Trophoblast cell (in vitro differentiated cells and primary cell): Measurements from ENCODE around the gene MRPL11.

Source experiments
- DNase-seq, 2 donors: peaks; one replicate each; pipeline ENCODE4 v3.0.0-alpha.2; 2016
- H2AFZ ChIP-seq: 2 replicates; pipeline ENCODE4 v1.6.1; 2013; ENCODE audit warnings: low read length, moderate library complexity, mild to moderate bottlenecking; ENCODE audit not compliant: insufficient read depth, poor library complexity
- H2AK5ac ChIP-seq: 2 replicates; pipeline ENCODE4 v1.6.1; 2013; ENCODE audit warnings: mild to moderate bottlenecking, low read length
- H2BK120ac ChIP-seq: 2 replicates; pipeline ENCODE4 v1.6.1; 2013; ENCODE audit warnings: low read length, mild to moderate bottlenecking, moderate library complexity; ENCODE audit not compliant: insufficient read depth, poor library complexity
- H2BK12ac ChIP-seq: 2 replicates; pipeline ENCODE4 v1.6.1; 2013; ENCODE audit warnings: mild to moderate bottlenecking, low read length, moderate library complexity
- H2BK5ac ChIP-seq: 2 replicates; pipeline ENCODE4 v1.6.1; 2013; ENCODE audit warnings: low read length, low read depth, moderate library complexity, mild to moderate bottlenecking; ENCODE audit not compliant: poor library complexity
- H3K14ac ChIP-seq: 2 replicates; pipeline ENCODE4 v1.6.1; 2013; ENCODE audit warnings: mild to moderate bottlenecking, low read length
- H3K18ac ChIP-seq: 2 replicates; pipeline ENCODE4 v1.6.1; 2013; ENCODE audit warnings: mild to moderate bottlenecking, low read length
- H3K23ac ChIP-seq: 2 replicates; pipeline ENCODE4 v1.6.1; 2013; ENCODE audit warnings: low read length
- H3K27ac ChIP-seq: 2 replicates; pipeline ENCODE4 v1.5.1; 2013; ENCODE audit warnings: low read depth, mild to moderate bottlenecking, inconsistent platforms, low read length, moderate library complexity
- H3K27me3 ChIP-seq: 2 replicates; pipeline ENCODE4 v1.6.1; 2013; ENCODE audit warnings: inconsistent platforms, mild to moderate bottlenecking, low read length, moderate library complexity; ENCODE audit not compliant: insufficient read depth
- H3K36me3 ChIP-seq, 2 experiments: 1 replicate in 1 of 2; 2 replicates in 1 of 2; pipeline ENCODE4 v1.6.1; 2013; ENCODE audit warnings: low read length in 2 of 2, mild to moderate bottlenecking in 2 of 2, moderate library complexity in 1 of 2; ENCODE audit not compliant: insufficient read depth in 2 of 2, control insufficient read depth in 1 of 2
- H3K4ac ChIP-seq: 2 replicates; pipeline ENCODE4 v1.6.1; 2013; ENCODE audit warnings: low read depth, mild to moderate bottlenecking, low read length, moderate library complexity
- H3K4me1 ChIP-seq, 2 experiments: 1 replicate in 1 of 2; 2 replicates in 1 of 2; pipeline ENCODE4 v1.6.1; 2013; ENCODE audit warnings: low read length in 2 of 2, mild to moderate bottlenecking in 2 of 2, moderate library complexity in 1 of 2; ENCODE audit not compliant: insufficient read depth in 2 of 2, control insufficient read depth in 1 of 2
- H3K4me2 ChIP-seq: 2 replicates; pipeline ENCODE4 v1.6.1; 2013; ENCODE audit warnings: inconsistent platforms, mild to moderate bottlenecking, low read length, moderate library complexity
- H3K4me3 ChIP-seq: 2 replicates; pipeline ENCODE4 v1.5.1; 2013; ENCODE audit warnings: mild to moderate bottlenecking, low read depth, low read length, inconsistent platforms
- H3K79me1 ChIP-seq: one replicate; pipeline ENCODE4 v1.6.1; 2013; ENCODE audit warnings: low read length
- H3K79me2 ChIP-seq: 2 replicates; pipeline ENCODE4 v1.6.1; 2013; ENCODE audit warnings: low read length, mild to moderate bottlenecking; ENCODE audit not compliant: control insufficient read depth, insufficient read depth, poor library complexity
- H3K9ac ChIP-seq: 2 replicates; pipeline ENCODE4 v1.6.1; 2013; ENCODE audit warnings: mild to moderate bottlenecking, low read length
- H3K9me3 ChIP-seq: 2 replicates; pipeline ENCODE4 v1.6.1; 2013; ENCODE audit warnings: low read depth, mild to moderate bottlenecking, control low read depth, inconsistent platforms, low read length; ENCODE audit not compliant: insufficient read depth
- H4K12ac ChIP-seq: 2 replicates; pipeline ENCODE4 v1.6.1; 2013; ENCODE audit warnings: low read depth, mild to moderate bottlenecking, low read length, moderate library complexity
- H4K8ac ChIP-seq: 2 replicates; pipeline ENCODE4 v1.6.1; 2013; ENCODE audit warnings: low read depth, mild to moderate bottlenecking, low read length, moderate library complexity
- H4K91ac ChIP-seq: one replicate; pipeline ENCODE4 v1.6.1; 2013; ENCODE audit warnings: low read depth, mild to moderate bottlenecking, low read length, moderate library complexity
- WGBS: extraction: QIAGEN DNeasy Blood & Tissue Kit; methylation state at CpG from one replicate; pipeline ENCODE4 v1.1.7; 2013; ENCODE audit warnings: missing lambda C conversion rate; ENCODE audit not compliant: insufficient read length, insufficient coverage; ENCODE audit errors: extremely low coverage; 5-methylcytosine and 5-hydroxymethylcytosine counted together

The MRPL11 gene

GRCh38 chr11:66420671-66421476 lies 17.8 kb downstream of the MRPL11 start, which contains the start of gene NPAS4:
Gene NPAS4 (plus strand): TSS chr11:66421035. CDS start chr11:66421180, 145 bp downstream.
- H3K9ac ChIP-seq, result no peak within 1 kb of the TSS
- H3K14ac ChIP-seq, result no peak within 1 kb of the TSS
- H4K8ac ChIP-seq, result no peak within 1 kb of the TSS
- no peak within 1 kb of the TSS for H3K4me3 ChIP-seq
- H4K91ac ChIP-seq, result no peak within 1 kb of the TSS
- no peaks in the 10 kb centered on the region for H3K36me3 ChIP-seq
- H3K4me2 ChIP-seq, result no peak within 1 kb of the TSS
- no peaks in the 10 kb centered on the region for H3K9me3 ChIP-seq
- H2BK5ac ChIP-seq, result no peak within 1 kb of the TSS
- no peak for DNase-seq
- H3K4me1 ChIP-seq, result peaks cover 5 to 6% of the 10 kb centered on the region in 2 experiments
- no peak within 1 kb of the TSS for H4K12ac ChIP-seq
- no peak within 1 kb of the TSS for H3K18ac ChIP-seq
- H2BK12ac ChIP-seq, result no peak within 1 kb of the TSS
- no peak within 1 kb of the TSS for H3K4ac ChIP-seq
- H2AK5ac ChIP-seq, result no peak within 1 kb of the TSS
- H3K23ac ChIP-seq, result no peak within 1 kb of the TSS
- no CpG with 5 or more reads among the region's 71 CpGs for WGBS
- H3K79me1 ChIP-seq, result no peaks in the 10 kb centered on the region
- H2BK120ac ChIP-seq, result no peak within 1 kb of the TSS
- H3K27ac ChIP-seq, result no peak within 1 kb of the TSS
- H3K79me2 ChIP-seq, result no peaks in the 10 kb centered on the region
- H3K27me3 ChIP-seq, result peaks cover 24% of the 10 kb centered on the region
- H2AFZ ChIP-seq, result no peak within 1 kb of the TSS

DNA sequence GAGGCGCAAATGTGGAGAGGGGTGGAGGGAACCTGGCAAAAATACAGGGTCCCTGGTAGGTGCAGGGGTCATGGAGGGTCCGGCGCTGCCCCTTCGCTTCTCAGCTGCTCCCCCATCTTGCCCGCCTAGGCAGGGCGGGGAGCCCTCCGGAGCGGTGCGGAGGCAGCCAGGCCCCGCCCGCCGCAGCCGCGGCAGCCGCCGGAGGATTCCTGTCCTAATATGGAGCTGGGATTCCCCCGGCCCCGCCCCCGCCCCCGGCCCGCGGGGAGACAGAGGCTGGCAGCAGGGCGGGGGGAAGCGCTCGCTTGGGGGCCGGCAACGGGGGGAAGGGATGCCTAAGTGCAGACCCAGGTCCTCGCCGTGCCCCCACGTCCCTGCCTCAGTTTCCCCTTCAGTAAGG lies 18.8 kb downstream of the MRPL11 start:
- Histone ChIP-seq H3K9ac (no peak overlapping the region), H3K4me3 (no peak overlapping the region), H4K91ac (no peak overlapping the region), H3K27ac (no peak overlapping the region), H3K4me1 (peaks cover 5 to 6% of the 10 kb centered on the region in 2 experiments), H4K8ac (no peak overlapping the region), H2BK120ac (no peak overlapping the region), H4K12ac (no peak overlapping the region), H3K14ac (no peak overlapping the region), H2AFZ (no peak overlapping the region), H3K79me2 (no peaks in the 10 kb centered on the region), H2AK5ac (no peak overlapping the region), H3K4ac (no peak overlapping the region), H3K27me3 (peaks cover 24% of the 10 kb centered on the region), H3K36me3 (no peaks in the 10 kb centered on the region), H2BK12ac (no peak overlapping the region), H3K79me1 (no peaks in the 10 kb centered on the region), H3K4me2 (no peak overlapping the region), H3K23ac (no peak overlapping the region), H3K18ac (no peak overlapping the region), H3K9me3 (no peaks in the 10 kb centered on the region), H2BK5ac (no peak overlapping the region)
- no CpG with 5 or more reads among the region's 30 CpGs for WGBS
- DNase-seq, result no peak

DNA sequence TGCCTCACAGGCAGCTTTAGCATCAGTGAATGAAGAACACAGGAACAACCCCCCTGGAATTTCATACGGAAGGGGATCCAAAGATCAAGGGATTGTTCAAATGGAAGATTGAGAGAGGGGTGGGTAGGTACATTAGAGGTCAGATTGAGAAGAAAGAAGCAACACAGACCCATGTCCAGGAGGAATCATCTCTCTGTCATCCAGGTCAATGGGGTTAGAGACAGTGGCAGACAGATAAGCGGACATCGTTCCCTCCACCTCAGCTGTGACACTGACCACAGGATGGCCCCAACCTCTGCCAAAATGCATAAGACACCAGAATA lies 19.7 kb downstream of the MRPL11 start:
- Histone ChIP-seq H3K9me3 (no peaks in the 10 kb centered on the region), H3K4me1 (peaks cover 5 to 6% of the 10 kb centered on the region in 2 experiments), H4K8ac (no peak overlapping the region), H4K91ac (no peak overlapping the region), H3K9ac (no peak overlapping the region), H3K79me2 (no peaks in the 10 kb centered on the region), H3K4me2 (no peak overlapping the region), H3K27ac (no peak overlapping the region), H3K27me3 (peaks cover 24% of the 10 kb centered on the region), H2BK12ac (no peak overlapping the region), H3K79me1 (no peaks in the 10 kb centered on the region), H3K18ac (no peak overlapping the region), H3K36me3 (no peaks in the 10 kb centered on the region), H2AFZ (no peak overlapping the region), H4K12ac (no peak overlapping the region), H3K14ac (no peak overlapping the region), H3K4ac (no peak overlapping the region), H2BK5ac (no peak overlapping the region), H2AK5ac (no peak overlapping the region), H3K23ac (no peak overlapping the region), H3K4me3 (no peak overlapping the region), H2BK120ac (no peak overlapping the region)
- DNase-seq, result no peak
- WGBS, result no CpG with 5 or more reads among the region's 3 CpGs

DNA sequence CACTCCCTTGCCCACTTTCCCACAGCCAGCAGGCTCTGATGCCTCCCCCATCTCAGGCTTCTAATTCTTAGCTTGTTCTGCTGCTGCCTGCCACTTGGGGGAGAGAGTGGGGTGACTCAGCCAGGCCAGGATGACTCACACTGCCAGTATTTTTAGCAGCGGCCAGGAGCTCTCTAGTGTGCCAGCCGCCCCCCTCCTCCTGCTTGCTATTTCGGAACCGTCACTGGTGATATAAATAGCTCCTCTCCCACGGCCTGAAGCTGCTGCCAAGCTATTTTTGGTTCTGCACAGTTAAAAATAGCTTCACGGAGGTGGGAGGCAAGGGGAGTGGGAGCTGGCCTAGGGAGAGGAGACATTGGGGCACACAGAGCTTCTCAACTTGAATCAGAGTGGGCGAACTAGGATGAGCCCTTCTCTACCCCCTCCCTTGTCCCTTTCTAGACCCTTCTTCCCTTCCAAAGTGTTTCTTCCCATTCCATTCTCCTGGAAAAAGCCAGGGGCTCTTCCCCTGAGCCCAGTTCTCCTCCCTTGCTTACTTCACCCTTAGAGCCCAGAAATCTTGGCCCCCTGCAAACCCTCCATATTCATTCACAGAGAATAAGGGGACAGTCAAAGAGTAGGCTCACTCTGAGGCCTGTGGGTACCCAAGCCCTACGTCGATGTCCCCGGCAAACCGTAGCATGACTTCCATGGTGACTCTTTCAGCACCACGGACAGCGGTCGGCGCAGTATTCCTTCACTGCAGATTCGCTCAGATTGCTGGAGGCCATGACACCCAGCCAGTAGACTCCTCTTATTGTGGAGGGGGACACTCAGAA lies 20.3 kb downstream of the MRPL11 start:
- Histone ChIP-seq H4K8ac (no peak overlapping the region), H3K27ac (no peak overlapping the region), H3K4me3 (no peak overlapping the region), H2BK5ac (no peak overlapping the region), H3K4me2 (peak overlapping the region; percentile 28), H3K27me3 (peaks cover 24% of the 10 kb centered on the region), H3K9me3 (no peaks in the 10 kb centered on the region), H3K79me2 (no peaks in the 10 kb centered on the region), H3K79me1 (no peaks in the 10 kb centered on the region), H3K36me3 (no peaks in the 10 kb centered on the region), H4K91ac (no peak overlapping the region), H2BK120ac (no peak overlapping the region), H3K9ac (no peak overlapping the region), H3K4ac (no peak overlapping the region), H3K23ac (no peak overlapping the region), H2BK12ac (no peak overlapping the region), H2AFZ (no peak overlapping the region), H3K14ac (no peak overlapping the region), H3K4me1 (peaks cover 5 to 6% of the 10 kb centered on the region in 2 experiments), H3K18ac (no peak overlapping the region), H4K12ac (no peak overlapping the region), H2AK5ac (no peak overlapping the region)
- no CpG with 5 or more reads among the region's 16 CpGs for WGBS
- peak; percentile 59 to 84 for DNase-seq
